ACC112 (cell line): ENCODE results near the gene GPBP1.

Source experiments
- H2AFZ ChIP-seq: fragments of 200-600 bp; sonication (generic); one replicate; pipeline ENCODE4 v1.6.0; 2017; ENCODE audit warnings: antibody characterized with exemption, low read length; ENCODE audit not compliant: unreplicated experiment
- H3K27ac ChIP-seq: fragments of 200-600 bp; sonication (generic); 2 replicates; pipeline ENCODE4 v1.5.1; 2014; ENCODE audit warnings: low read depth, mild to moderate bottlenecking, antibody characterized with exemption, low read length, moderate library complexity
- H3K27me3 ChIP-seq: fragments of 200-600 bp; sonication (generic); 2 replicates; pipeline ENCODE4 v1.6.1; 2014; ENCODE audit warnings: mild to moderate bottlenecking, antibody characterized with exemption, low read length, moderate library complexity, mixed read lengths; ENCODE audit not compliant: insufficient read depth
- H3K36me3 ChIP-seq: fragments of 200-600 bp; sonication (generic); 2 replicates; pipeline ENCODE4 v1.6.1; 2016; ENCODE audit warnings: mild to moderate bottlenecking, antibody characterized with exemption, low read length, moderate library complexity, mixed read lengths; ENCODE audit not compliant: insufficient read depth
- H3K4me1 ChIP-seq: fragments of 200-600 bp; sonication (generic); one replicate; pipeline ENCODE4 v1.6.1; 2016; ENCODE audit warnings: low read length, mixed read lengths; ENCODE audit not compliant: insufficient read depth, unreplicated experiment, control insufficient read depth
- H3K4me3 ChIP-seq: fragments of 200-600 bp; sonication (generic); 2 replicates; pipeline ENCODE4 v1.5.1; 2014; ENCODE audit warnings: mild to moderate bottlenecking, low read depth, low read length
- H3K79me2 ChIP-seq: fragments of 200-600 bp; sonication (generic); one replicate; pipeline ENCODE4 v1.6.0; 2016; ENCODE audit warnings: low read length; ENCODE audit not compliant: control insufficient read depth, unreplicated experiment, insufficient read depth

The GPBP1 gene, protein sequence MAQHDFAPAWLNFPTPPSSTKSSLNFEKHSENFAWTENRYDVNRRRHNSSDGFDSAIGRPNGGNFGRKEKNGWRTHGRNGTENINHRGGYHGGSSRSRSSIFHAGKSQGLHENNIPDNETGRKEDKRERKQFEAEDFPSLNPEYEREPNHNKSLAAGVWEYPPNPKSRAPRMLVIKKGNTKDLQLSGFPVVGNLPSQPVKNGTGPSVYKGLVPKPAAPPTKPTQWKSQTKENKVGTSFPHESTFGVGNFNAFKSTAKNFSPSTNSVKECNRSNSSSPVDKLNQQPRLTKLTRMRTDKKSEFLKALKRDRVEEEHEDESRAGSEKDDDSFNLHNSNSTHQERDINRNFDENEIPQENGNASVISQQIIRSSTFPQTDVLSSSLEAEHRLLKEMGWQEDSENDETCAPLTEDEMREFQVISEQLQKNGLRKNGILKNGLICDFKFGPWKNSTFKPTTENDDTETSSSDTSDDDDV

GRCh38 chr5:57173319-57174127 lies at the start of gene GPBP1:
Gene GPBP1, plus strand, starts transcription at chr5:57174059. Its CDS starts 40,072 bp downstream, at chr5:57214131.
- Histone ChIP-seq H2AFZ (peak within 1 kb of the TSS; percentile 84), H3K79me2 (peaks cover 52% of the 10 kb centered on the region), H3K4me3 (peak within 1 kb of the TSS; percentile 94), H3K27ac (peak within 1 kb of the TSS; percentile 97), H3K27me3 (no peaks in the 10 kb centered on the region), H3K36me3 (peaks cover 15% of the 10 kb centered on the region), H3K4me1 (peaks cover 18% of the 10 kb centered on the region)

GRCh38 chr5:57128325-57128724 lies 45.5 kb upstream of the GPBP1 start:
- Histone ChIP-seq H3K4me1 (no peaks in the 10 kb centered on the region), H3K4me3 (no peak overlapping the region), H3K79me2 (no peaks in the 10 kb centered on the region), H3K27ac (no peak overlapping the region), H2AFZ (no peak overlapping the region), H3K27me3 (no peaks in the 10 kb centered on the region), H3K36me3 (no peaks in the 10 kb centered on the region)

DNA sequence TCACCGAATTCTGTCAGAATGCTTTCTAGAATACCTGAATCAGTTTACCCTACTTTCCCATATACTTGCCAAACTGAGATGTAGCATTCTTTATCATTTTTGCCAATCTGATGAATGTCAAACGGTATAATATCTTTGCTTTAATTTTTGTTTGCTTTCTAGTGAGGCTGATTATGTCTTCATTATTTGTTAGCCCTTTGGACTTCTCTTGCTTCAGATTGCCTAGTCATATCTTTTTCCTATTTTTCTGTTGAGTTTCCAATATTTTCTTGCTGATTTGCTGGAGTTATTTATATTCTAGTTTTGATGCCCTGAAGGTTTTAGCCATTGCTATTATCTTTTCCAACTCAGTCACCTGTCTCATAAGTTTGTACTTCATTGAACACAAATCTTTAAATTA lies 40.3 kb upstream of the GPBP1 start:
- Histone ChIP-seq H3K4me1 (no peaks in the 10 kb centered on the region), H3K79me2 (no peaks in the 10 kb centered on the region), H3K36me3 (no peaks in the 10 kb centered on the region), H2AFZ (no peak overlapping the region), H3K4me3 (no peak overlapping the region), H3K27me3 (no peaks in the 10 kb centered on the region), H3K27ac (no peak overlapping the region)

DNA sequence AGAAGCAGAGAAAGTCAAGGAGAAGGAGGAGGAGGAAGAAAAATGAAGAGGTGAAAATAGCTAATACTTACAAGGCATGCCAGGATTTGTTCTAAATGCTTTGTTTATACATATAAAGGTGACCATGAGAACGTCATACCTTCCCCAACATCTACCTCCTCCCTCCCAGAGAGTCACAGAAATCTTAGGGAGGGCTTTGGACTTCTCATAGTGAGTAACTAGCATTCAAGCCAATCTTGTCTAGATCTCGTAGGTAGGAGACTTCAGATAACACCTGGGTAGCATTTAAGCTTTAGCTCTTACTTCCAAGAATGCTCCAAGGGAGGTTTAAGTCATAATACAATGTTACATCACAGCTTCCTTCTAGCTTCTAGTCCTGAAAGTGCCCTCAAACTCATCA lies 36.5 kb upstream of the GPBP1 start:
- no peak overlapping the region for H3K4me3 ChIP-seq
- no peaks in the 10 kb centered on the region for H3K36me3 ChIP-seq
- H3K79me2 ChIP-seq, result no peaks in the 10 kb centered on the region
- H3K27ac ChIP-seq, result no peak overlapping the region
- H2AFZ ChIP-seq, result no peak overlapping the region
- H3K4me1 ChIP-seq, result no peaks in the 10 kb centered on the region
- no peaks in the 10 kb centered on the region for H3K27me3 ChIP-seq

DNA sequence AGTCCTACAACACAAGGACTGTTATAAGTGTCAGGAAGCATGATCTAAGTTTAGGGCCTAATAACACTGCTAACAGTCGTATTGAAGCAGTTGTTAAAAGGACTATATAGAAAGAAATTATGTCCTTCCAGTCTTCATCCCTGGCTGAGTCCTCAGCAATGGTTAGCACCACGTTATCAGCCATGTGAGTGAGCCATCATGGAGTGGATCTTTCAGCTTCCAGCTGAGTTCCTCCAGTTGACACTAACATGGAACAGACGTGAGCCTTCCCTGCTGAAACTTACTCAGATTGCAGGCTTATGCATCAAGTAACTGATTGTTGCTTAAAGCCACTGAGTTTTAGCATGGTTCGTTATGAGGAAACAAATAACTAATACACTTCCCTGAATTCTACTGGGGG lies 21.5 kb upstream of the GPBP1 start:
- Histone ChIP-seq H3K27me3 (no peaks in the 10 kb centered on the region), H3K4me1 (no peaks in the 10 kb centered on the region), H2AFZ (no peak overlapping the region), H3K4me3 (no peak overlapping the region), H3K27ac (no peak overlapping the region), H3K79me2 (no peaks in the 10 kb centered on the region), H3K36me3 (no peaks in the 10 kb centered on the region)

DNA sequence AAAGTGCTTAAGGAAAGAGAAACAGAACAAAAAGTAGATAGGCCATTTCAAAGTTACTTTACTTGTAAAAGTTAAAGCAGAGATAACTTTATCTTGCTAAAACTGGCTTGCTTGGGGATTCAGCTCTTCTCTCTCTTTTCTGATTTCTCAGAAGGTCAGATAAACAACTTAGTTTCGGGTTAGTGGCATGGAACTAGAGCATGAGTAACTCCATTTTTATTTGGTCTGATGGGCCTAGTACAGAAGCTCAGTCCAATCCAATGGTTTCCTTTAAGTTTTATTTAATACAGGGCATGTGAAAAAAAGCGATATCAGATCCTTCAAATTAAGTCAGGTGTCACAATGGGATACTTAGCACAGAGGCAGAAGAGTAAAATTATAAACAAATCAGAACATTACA lies 18.8 kb upstream of the GPBP1 start:
- H3K27me3 ChIP-seq, result no peaks in the 10 kb centered on the region
- no peak overlapping the region for H2AFZ ChIP-seq
- H3K36me3 ChIP-seq, result no peaks in the 10 kb centered on the region
- H3K79me2 ChIP-seq, result no peaks in the 10 kb centered on the region
- no peak overlapping the region for H3K4me3 ChIP-seq
- no peaks in the 10 kb centered on the region for H3K4me1 ChIP-seq
- no peak overlapping the region for H3K27ac ChIP-seq

DNA sequence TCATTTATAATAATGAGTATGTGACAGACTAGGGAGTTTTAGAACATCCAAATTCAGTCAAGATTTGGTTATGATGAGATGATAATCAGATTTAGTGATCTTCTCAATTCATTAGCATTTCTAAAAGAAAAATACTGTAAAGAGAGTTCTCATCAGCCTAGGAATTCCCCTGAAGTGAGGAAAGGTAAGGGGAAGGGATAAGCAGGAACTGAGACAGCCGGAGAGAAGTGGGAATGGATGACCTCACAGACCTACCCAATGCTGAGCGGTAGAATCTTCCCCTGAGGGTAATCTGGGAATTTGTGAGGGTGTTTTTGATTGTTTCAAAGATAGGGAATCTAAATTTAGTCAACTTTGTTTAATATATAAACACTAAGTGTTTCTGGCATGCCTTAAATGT lies 16.7 kb upstream of the GPBP1 start:
- Histone ChIP-seq H3K79me2 (no peaks in the 10 kb centered on the region), H3K36me3 (no peaks in the 10 kb centered on the region), H2AFZ (no peak overlapping the region), H3K27ac (no peak overlapping the region), H3K27me3 (no peaks in the 10 kb centered on the region), H3K4me1 (peaks cover 6% of the 10 kb centered on the region), H3K4me3 (no peak overlapping the region)

DNA sequence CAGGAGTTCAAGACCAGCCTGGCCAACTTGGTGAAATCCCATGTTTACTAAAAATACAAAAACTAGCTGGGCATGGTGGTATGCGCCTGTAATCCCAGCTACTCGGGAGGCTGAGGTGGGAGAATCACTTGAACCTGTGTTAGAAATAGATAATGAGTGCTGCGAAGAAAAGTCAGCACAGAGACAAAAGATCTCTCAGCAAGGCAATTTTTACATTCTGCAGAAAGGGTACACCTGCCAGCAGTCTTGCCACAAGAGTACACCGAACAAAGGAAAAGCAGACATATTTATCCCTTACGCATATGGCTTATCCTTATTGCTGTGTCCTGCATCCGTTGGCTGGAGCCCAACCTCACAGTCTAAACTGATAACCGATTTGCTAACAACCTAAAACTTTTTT lies 16.2 kb upstream of the GPBP1 start:
- peaks cover 6% of the 10 kb centered on the region for H3K4me1 ChIP-seq
- H2AFZ ChIP-seq, result no peak overlapping the region
- H3K27ac ChIP-seq, result no peak overlapping the region
- H3K36me3 ChIP-seq, result no peaks in the 10 kb centered on the region
- H3K27me3 ChIP-seq, result no peaks in the 10 kb centered on the region
- no peak overlapping the region for H3K4me3 ChIP-seq
- no peaks in the 10 kb centered on the region for H3K79me2 ChIP-seq

DNA sequence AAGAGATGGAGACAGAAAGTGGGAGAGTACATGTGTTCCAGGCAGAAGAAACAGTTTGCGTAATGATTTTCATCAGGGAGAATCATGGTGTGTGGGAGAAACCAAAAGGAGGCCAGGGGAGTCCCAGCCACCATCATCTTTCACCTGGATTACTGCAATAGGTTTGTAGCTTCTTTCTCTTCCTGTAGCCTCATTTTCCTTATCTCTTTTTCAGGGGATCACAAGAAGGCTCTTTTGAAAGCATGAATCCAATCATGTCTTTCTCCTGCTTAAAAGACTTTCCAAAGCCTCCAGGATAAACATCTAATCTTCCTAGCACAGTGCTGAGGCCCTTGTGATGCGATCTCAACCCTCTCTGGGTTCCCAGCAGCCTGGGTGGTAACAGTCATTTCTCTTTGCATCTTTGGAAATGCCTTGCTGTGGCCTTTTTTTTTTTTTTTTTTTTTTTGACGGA lies 10.3 kb upstream of the GPBP1 start:
- Histone ChIP-seq H2AFZ (no peak overlapping the region), H3K27ac (no peak overlapping the region), H3K79me2 (no peaks in the 10 kb centered on the region), H3K27me3 (no peaks in the 10 kb centered on the region), H3K4me3 (no peak overlapping the region), H3K36me3 (no peaks in the 10 kb centered on the region), H3K4me1 (peaks cover 6% of the 10 kb centered on the region)

- no peaks in the 10 kb centered on the region for H3K79me2 ChIP-seq
- H3K4me1 ChIP-seq, result peaks cover 6% of the 10 kb centered on the region
- H3K27me3 ChIP-seq, result no peaks in the 10 kb centered on the region
- no peak overlapping the region for H3K4me3 ChIP-seq
- no peak overlapping the region for H3K27ac ChIP-seq
- no peak overlapping the region for H2AFZ ChIP-seq
- H3K36me3 ChIP-seq, result no peaks in the 10 kb centered on the region
These were observed 9.7 kb upstream of the GPBP1 start for GRCh38 chr5:57164124-57164523.
